Transverse colon (tissue), 3 donors: ENCODE measurements around the gene FAM135A.

ENCODE experiments used
- EP300 ChIP-seq: sonication (generic); formaldehyde crosslinking; IDR thresholded peaks from one replicate; pipeline ENCODE4 v1.6.1; 2017; ENCODE audit warnings: antibody characterized with exemption, low read depth
- POLR2A ChIP-seq: fragments of 450-650 bp; IDR thresholded peaks from one replicate; pipeline ENCODE4 v1.6.1; 2016; ENCODE audit warnings: antibody characterized with exemption, mild to moderate bottlenecking, moderate library complexity
- TF ChIP-seq, protein P1 (sequence below), 5 experiments: fragments of 200-600 bp in 3 of 5; fragments of 450-650 bp in 2 of 5; sonication (generic) in 3 of 5; IDR thresholded peaks; 1 replicate in 2 of 5; 2 replicates in 3 of 5; pipeline ENCODE4 v1.5.1; 2016 to 2017; ENCODE audit warnings: antibody characterized with exemption in 5 of 5, inconsistent platforms in 3 of 5, mild to moderate bottlenecking in 2 of 5, moderate library complexity in 1 of 5

DNA sequence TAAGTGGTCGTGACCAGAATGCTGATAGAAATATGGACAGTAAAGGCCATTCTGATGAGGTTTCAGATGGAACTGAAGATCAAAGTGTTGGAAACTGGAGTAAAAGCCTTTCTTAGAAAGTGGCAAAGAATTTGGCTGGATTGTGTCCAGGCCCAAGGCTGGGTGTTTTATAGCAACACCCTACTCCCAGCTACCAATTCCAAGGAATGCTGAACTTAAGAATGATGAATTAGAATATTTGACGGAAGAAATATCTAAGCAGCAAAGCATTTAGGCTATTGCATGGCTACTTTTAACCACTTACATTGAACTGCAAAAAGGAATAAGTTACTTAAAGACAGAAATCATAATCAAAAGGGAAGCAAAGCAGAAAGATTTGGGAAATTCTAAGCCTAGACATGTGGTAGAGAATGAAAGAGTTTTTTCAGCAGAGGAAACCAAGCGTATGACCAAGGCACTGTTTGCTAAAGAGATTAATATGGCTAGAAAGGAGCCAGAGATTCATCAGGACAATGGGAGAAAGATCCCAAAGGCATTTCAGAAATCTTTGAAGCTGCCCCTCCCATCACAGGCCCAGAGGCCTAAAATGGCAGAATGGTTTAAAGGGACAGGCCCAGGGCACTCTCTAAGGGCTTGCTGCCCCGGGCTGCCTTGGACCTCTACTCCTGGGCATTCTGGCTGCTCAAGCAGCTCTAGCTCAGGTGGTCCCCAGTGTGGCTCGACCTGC is 179.2 kb downstream of the FAM135A start:
- TF ChIP-seq POLR2A = no peak
- TF ChIP-seq, protein P1, sequence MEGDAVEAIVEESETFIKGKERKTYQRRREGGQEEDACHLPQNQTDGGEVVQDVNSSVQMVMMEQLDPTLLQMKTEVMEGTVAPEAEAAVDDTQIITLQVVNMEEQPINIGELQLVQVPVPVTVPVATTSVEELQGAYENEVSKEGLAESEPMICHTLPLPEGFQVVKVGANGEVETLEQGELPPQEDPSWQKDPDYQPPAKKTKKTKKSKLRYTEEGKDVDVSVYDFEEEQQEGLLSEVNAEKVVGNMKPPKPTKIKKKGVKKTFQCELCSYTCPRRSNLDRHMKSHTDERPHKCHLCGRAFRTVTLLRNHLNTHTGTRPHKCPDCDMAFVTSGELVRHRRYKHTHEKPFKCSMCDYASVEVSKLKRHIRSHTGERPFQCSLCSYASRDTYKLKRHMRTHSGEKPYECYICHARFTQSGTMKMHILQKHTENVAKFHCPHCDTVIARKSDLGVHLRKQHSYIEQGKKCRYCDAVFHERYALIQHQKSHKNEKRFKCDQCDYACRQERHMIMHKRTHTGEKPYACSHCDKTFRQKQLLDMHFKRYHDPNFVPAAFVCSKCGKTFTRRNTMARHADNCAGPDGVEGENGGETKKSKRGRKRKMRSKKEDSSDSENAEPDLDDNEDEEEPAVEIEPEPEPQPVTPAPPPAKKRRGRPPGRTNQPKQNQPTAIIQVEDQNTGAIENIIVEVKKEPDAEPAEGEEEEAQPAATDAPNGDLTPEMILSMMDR (IDR thresholded peaks at IDR 0.05) = no peak
- TF ChIP-seq EP300 = no peak
